Suprapubic skin (tissue), 4 donors: ENCODE data around the gene EPHA6.

Experiments
- CTCF ChIP-seq, 2 donors: fragments of 200-600 bp in 1 of 2; fragments of 450-650 bp in 1 of 2; sonication (generic) in 1 of 2; IDR thresholded peaks; one replicate each; pipeline ENCODE4 v1.5.1; 2016 to 2019; ENCODE audit warnings: antibody characterized with exemption in 2 of 2, mild to moderate bottlenecking in 1 of 2, moderate library complexity in 1 of 2
- POLR2A ChIP-seq, 2 donors: fragments of 450-650 bp; IDR thresholded peaks; one replicate each; pipeline ENCODE4 v1.6.1; 2017; ENCODE audit warnings: antibody characterized with exemption in 2 of 2, mild to moderate bottlenecking in 2 of 2, moderate library complexity in 2 of 2
- POLR2AphosphoS5 ChIP-seq, 3 donors: sonication (generic); formaldehyde crosslinking; IDR thresholded peaks; one replicate each; pipeline ENCODE4 v1.6.1; 2017; ENCODE audit warnings: antibody characterized with exemption in 3 of 3

- no peak for TF ChIP-seq CTCF (IDR thresholded peaks at IDR 0.05)
- no peak for TF ChIP-seq POLR2A (IDR thresholded peaks at IDR 0.05)
- no peak for TF ChIP-seq POLR2AphosphoS5 (IDR thresholded peaks at IDR 0.05)
Observed at GRCh38 chr3:97485206-97485605, 670.8 kb downstream of the EPHA6 start.
